Measurements from ENCODE around the gene EMILIN2. TPM values are rescaled to one million over a fixed set of nuclear protein-coding genes. Genes with fewer than 3 reads are reported as not detected.
"Not testable (repeated sequence)": the region's sequence is repeated elsewhere in the genome, so short reads cannot be mapped to it uniquely, and the experiment has no call there.

The EMILIN2 gene
- total RNA-seq, 1 donor from 2014 or later: 8.7 TPM

DNA sequence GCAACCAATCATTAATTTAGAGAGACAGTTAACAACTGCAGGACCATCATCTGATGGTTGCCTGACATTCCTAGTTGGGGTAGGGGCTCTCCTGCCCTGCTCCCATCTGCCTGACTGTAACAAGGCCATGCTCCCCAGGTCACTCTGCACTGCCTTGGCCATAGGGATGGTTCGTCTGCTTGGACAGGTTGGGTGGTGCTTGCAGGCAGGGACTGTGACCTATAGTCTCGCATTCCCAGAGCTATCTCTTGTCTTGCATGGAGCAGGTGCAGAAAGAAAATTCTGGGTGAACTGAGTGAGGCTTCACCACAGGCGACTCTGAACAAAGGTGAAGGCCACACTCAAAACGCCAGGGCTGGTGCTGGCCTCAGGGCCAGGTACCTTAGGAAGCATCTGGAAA is 64.7 kb downstream of the EMILIN2 start:
- H3K36me3 Mint-ChIP-seq (ENCODE audit: insufficient read depth): peaks cover 7% of the 10 kb centered on the region
- no peak overlapping the region for H3K4me3 Mint-ChIP-seq (ENCODE audit: low read depth)
- no peaks in the 10 kb centered on the region for H3K9me3 Mint-ChIP-seq (ENCODE audit: low read depth)
- H3K27ac Mint-ChIP-seq: no peak overlapping the region
- TF ChIP-seq, protein P1, sequence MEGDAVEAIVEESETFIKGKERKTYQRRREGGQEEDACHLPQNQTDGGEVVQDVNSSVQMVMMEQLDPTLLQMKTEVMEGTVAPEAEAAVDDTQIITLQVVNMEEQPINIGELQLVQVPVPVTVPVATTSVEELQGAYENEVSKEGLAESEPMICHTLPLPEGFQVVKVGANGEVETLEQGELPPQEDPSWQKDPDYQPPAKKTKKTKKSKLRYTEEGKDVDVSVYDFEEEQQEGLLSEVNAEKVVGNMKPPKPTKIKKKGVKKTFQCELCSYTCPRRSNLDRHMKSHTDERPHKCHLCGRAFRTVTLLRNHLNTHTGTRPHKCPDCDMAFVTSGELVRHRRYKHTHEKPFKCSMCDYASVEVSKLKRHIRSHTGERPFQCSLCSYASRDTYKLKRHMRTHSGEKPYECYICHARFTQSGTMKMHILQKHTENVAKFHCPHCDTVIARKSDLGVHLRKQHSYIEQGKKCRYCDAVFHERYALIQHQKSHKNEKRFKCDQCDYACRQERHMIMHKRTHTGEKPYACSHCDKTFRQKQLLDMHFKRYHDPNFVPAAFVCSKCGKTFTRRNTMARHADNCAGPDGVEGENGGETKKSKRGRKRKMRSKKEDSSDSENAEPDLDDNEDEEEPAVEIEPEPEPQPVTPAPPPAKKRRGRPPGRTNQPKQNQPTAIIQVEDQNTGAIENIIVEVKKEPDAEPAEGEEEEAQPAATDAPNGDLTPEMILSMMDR (IDR thresholded peaks at IDR 0.05; ENCODE audit: unreplicated experiment): no peak
- DNase-seq (ENCODE audit: low spot score, unreplicated experiment): no peak
- no peaks in the 10 kb centered on the region for H3K27me3 Mint-ChIP-seq
- H3K4me1 Mint-ChIP-seq (ENCODE audit: low read depth): peaks cover 2% of the 10 kb centered on the region

DNA sequence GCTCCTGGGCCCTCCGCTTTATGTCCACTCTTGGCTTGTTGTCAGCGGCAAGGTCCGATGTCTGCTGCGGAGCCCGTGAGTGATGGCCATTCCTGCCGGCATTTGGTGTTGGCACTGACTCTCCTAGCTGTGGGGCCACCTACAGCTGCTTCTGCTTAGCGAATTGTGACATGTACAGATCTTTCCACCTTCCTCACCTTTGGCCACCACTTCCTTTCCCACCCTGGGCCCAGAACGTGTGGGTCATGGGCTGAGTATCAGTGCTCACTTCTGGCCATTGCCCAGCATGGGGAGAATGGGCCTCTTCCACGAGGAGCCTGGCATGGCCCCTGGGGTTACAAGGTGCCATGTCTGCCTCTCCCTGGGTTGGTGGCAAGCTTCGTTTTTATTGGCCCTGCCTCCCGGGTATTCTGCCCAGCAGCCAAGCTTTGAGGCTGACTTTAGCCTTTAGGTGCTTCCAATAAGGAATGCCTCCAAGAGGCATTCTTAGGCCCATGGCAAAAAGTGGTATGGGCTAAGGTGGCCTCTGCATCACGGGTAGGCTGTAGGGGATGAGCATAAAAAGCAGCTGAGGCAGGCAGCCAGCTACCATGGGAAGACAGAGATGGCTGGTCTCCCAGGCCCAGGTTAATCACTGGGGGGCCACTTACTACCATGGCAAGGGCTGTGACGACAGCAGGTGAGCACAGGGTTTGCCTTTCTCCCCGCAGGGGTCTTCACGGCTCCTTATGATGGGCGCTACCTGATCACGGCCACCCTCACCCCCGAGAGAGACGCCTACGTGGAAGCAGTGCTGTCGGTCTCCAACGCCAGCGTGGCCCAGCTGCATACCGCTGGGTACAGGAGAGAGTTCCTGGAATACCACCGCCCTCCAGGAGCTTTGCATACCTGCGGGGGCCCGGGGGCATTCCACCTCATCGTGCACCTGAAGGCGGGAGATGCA is 65.8 kb downstream of the EMILIN2 start:
- Mint-ChIP-seq H3K4me1 (ENCODE audit: low read depth) (peaks cover 2% of the 10 kb centered on the region), H3K9me3 (ENCODE audit: low read depth) (no peaks in the 10 kb centered on the region), H3K36me3 (ENCODE audit: insufficient read depth) (peaks cover 7% of the 10 kb centered on the region), H3K27me3 (no peaks in the 10 kb centered on the region), H3K4me3 (ENCODE audit: low read depth) (no peak overlapping the region), H3K27ac (no peak overlapping the region)
- TF ChIP-seq, protein P1 (IDR thresholded peaks at IDR 0.05; ENCODE audit: unreplicated experiment): no peak
- DNase-seq (ENCODE audit: low spot score, unreplicated experiment): no peak

DNA sequence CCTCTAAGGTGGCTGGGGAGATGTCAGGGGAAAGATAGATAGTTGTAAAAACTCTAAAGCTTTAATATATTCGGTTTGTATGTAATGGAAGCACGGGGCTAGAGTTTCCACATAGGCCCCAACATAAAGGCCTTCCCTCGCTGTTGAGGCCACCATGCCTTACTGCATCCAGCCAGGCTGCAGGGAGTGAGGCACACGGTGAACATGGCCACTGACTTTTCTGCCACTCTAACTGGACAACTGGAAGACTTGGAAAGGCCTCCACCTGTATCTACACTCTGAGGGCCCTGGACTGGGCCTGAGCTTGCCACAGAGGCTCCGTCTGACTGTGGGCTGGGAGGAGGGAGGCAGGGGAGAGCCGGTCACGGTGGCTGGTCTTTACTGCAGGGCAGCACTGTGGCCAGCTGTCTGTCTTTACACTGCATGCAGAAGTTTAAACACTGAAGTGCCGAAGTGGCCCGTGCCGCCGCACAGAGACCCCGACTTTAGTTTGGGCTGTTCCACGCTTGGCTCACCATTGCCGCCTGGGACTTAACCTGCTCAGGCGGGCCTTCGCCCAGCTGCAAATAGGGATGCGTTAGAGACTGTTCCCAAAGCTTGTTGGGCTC is 66.7 kb downstream of the EMILIN2 start:
- no peak overlapping the region for H3K27ac Mint-ChIP-seq
- DNase-seq (ENCODE audit: low spot score, unreplicated experiment): no peak

DNA sequence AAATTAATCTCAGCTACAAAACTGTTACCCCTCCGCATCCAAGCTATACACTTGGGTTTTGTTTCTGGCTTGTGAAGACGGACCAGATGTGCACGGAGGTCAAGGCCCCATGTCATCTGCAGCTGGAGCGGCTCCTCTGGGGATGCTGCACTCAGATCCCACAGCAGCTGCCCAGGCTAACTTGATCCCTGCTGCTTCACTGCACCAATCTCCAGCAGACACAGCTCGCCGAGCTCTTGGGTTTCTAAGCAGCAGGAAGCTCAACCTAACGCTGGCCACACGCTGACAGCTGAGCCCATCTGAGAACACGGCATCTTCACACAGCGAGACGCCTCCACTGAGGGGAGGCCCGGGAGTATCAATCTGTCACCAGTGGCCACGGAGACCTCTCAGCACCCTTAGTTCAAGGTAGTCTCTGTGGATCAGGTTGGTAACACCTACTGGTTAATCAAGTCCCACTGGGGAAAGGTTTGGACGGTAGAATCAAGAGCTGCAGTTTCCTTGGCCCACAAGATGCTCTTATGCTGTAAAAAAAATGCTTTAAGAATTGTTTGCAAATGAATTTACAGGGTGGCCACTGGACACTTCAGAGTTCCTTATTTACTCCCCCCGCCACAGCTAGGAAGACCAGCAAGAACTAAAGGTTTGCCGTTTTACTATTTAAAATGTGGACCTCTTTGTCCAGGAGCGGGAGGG is 67.5 kb downstream of the EMILIN2 start:
- no peak overlapping the region for H3K4me3 Mint-ChIP-seq (ENCODE audit: low read depth)
- no peak overlapping the region for H3K27ac Mint-ChIP-seq
- no peaks in the 10 kb centered on the region for H3K4me1 Mint-ChIP-seq (ENCODE audit: low read depth)
- no peaks in the 10 kb centered on the region for H3K9me3 Mint-ChIP-seq (ENCODE audit: low read depth)
- no peak for DNase-seq (ENCODE audit: low spot score, unreplicated experiment)
- peaks cover 5% of the 10 kb centered on the region for H3K36me3 Mint-ChIP-seq (ENCODE audit: insufficient read depth)
- TF ChIP-seq, protein P1 (IDR thresholded peaks at IDR 0.05; ENCODE audit: unreplicated experiment): no peak
- H3K27me3 Mint-ChIP-seq: no peaks in the 10 kb centered on the region

More for the DNA sequence above, 66.7 kb downstream of the EMILIN2 start:
- Mint-ChIP-seq H3K27me3 (no peaks in the 10 kb centered on the region), H3K9me3 (ENCODE audit: low read depth) (no peaks in the 10 kb centered on the region), H3K36me3 (ENCODE audit: insufficient read depth) (peaks cover 7% of the 10 kb centered on the region), H3K4me3 (ENCODE audit: low read depth) (no peak overlapping the region), H3K4me1 (ENCODE audit: low read depth) (no peaks in the 10 kb centered on the region)
- TF ChIP-seq, protein P1 (IDR thresholded peaks at IDR 0.05; ENCODE audit: unreplicated experiment): no peak

DNA sequence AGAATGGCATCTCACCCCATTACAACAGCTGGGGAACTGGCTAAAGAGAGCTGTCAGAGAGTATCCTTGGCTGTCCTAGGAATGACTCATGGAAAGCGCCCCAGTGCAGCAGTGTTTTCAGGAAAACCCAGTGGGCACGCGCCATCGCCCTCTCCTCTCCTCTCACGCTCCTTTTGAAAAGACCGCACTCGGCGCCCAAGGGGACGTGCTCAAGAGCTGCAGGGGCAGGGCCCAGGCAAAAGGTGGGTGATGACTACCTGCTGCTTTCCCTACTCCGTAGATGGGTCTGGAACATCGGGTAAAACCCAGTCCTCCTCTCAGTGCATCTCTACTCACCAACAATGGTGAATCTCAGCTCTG is 68.1 kb downstream of the EMILIN2 start:
- no peaks in the 10 kb centered on the region for H3K9me3 Mint-ChIP-seq (ENCODE audit: low read depth)
- no peak overlapping the region for H3K27ac Mint-ChIP-seq
- TF ChIP-seq, protein P1 (IDR thresholded peaks at IDR 0.05; ENCODE audit: unreplicated experiment): no peak
- no peaks in the 10 kb centered on the region for H3K27me3 Mint-ChIP-seq
- DNase-seq (ENCODE audit: low spot score, unreplicated experiment): no peak
- no peaks in the 10 kb centered on the region for H3K4me1 Mint-ChIP-seq (ENCODE audit: low read depth)
- no peak overlapping the region for H3K4me3 Mint-ChIP-seq (ENCODE audit: low read depth)
- peaks cover 4% of the 10 kb centered on the region for H3K36me3 Mint-ChIP-seq (ENCODE audit: insufficient read depth)

DNA sequence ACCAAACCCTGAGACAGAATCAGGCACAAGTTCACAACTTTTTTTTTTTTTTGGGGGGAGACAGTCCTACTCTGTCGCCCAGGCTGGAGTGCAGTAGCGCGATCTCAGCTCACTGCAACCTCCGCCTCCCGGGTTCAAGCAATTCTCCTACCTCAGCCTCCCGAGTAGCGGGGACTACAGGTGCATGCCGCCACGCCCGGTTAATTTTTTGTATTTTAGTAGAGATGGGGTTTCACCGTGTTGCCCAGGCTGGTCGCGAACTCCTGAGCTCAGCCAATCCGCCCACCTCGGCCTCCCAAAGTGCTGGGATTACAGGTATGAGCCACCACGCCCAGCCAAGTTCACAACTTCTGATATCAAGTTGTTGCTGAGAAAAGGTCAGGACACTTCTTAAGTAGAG is 68.7 kb downstream of the EMILIN2 start:
- H3K27me3 Mint-ChIP-seq; H3K27ac Mint-ChIP-seq; H3K9me3 Mint-ChIP-seq (ENCODE audit: low read depth); H3K36me3 Mint-ChIP-seq (ENCODE audit: insufficient read depth); H3K4me3 Mint-ChIP-seq (ENCODE audit: low read depth); H3K4me1 Mint-ChIP-seq (ENCODE audit: low read depth); DNase-seq (ENCODE audit: low spot score, unreplicated experiment): not testable (repeated sequence)
